Measurements from ENCODE around the gene PCDHGA12.
"Not testable (repeated sequence)": the region's sequence is repeated elsewhere in the genome, so short reads cannot be mapped to it uniquely, and the experiment has no call there.

Gene PCDHGA12

GRCh38 chr5:141412854-141413539 lies 17.3 kb upstream of the PCDHGA12 start, which contains the start of gene PCDHGA10:
TSS of gene PCDHGA10 (plus strand) at chr5:141412987. CDS start at chr5:141413176, 189 bp downstream.
- H3K27ac ChIP-seq = no peak within 1 kb of the TSS
- TF ChIP-seq ZFX (IDR thresholded peaks at IDR 0.05) (no peak), CTCF (conservative IDR thresholded peaks at IDR 0.05) (peak; percentile 88)

DNA sequence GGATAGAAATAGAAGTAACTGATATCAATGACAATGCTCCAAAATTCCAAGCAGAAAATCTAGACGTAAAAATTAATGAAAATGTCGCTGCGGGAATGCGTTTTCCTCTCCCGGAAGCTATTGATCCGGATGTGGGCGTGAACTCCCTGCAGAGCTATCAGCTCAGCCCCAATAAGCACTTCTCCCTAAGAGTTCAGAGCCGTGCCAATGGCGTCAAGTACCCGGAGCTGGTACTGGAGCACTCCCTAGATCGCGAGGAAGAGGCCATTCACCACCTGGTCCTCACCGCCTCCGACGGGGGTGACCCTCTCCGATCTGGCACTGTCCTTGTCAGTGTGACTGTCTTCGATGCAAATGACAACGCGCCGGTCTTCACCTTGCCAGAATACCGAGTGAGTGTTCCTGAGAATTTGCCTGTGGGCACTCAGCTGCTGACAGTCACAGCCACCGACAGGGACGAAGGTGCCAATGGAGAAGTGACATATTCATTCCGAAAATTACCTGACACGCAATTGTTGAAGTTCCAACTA lies 16.7 kb upstream of the PCDHGA12 start:
- TF ChIP-seq CTCF (conservative IDR thresholded peaks at IDR 0.05) (no peak), ZFX (IDR thresholded peaks at IDR 0.05) (no peak)
- no peak overlapping the region for H3K27ac ChIP-seq

DNA sequence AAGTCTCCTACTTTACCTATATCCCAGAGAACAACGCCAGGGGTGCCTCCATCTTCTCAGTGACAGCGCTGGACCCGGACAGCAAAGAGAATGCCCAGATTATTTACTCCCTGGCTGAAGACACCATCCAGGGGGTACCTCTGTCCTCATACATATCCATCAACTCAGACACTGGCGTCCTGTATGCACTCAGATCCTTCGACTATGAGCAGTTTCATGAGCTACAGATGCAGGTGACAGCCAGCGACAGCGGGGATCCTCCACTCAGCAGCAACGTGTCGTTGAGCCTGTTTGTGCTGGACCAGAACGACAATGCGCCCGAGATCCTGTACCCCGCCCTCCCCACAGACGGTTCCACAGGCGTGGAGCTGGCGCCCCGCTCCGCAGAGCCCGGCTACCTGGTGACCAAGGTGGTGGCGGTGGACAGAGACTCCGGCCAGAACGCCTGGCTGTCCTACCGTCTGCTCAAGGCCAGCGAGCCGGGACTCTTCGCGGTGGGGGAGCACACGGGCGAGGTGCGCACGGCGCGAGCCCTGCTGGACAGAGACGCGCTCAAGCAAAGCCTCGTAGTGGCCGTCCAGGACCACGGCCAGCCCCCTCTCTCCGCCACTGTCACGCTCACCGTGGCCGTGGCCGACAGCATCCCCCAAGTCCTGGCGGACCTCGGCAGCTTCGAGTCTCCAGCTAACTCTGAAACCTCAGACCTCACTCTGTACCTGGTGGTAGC lies 15.6 kb upstream of the PCDHGA12 start:
- H3K27ac ChIP-seq = not testable (repeated sequence)

DNA sequence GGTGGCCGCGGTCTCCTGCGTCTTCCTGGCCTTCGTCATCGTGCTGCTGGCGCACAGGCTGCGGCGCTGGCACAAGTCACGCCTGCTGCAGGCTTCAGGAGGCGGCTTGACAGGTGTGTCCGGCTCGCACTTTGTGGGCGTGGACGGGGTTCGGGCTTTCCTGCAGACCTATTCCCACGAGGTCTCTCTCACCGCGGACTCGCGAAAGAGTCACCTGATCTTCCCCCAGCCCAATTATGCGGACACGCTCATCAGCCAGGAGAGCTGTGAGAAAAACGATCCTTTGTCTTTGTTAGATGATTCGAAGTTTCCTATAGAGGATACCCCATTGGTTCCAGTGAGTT lies 15.1 kb upstream of the PCDHGA12 start:
- not testable (repeated sequence) for H3K27ac ChIP-seq

DNA sequence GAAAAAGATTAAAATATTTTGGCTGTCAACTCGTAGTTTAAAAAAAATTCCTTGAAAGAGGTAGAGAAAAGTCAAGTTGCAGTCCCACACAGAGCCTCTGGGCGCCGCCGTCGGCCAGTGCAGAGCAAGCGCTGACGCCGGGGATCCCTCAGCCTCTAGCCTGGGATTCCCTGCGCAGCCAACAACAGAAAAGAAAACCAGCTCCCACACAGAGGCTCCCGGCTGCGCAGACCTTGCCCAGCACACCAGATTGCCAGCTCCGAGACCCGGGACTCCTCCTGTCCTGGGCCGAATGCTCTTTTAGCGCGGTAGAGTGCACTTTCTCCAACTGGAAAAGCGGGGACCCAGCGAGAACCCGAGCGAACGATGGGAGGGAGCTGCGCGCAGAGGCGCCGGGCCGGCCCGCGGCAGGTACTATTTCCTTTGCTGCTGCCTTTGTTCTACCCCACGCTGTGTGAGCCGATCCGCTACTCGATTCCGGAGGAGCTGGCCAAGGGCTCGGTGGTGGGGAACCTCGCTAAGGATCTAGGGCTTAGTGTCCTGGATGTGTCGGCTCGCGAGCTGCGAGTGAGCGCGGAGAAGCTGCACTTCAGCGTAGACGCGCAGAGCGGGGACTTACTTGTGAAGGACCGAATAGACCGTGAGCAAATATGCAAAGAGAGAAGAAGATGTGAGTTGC lies 12.7 kb upstream of the PCDHGA12 start, which contains the start of gene PCDHGB7:
PCDHGB7 (plus strand) TSS at position 184 of the 679 bp plus-strand sequence; CDS start at position 367, 183 bp downstream.
- H3K27ac ChIP-seq = not testable (repeated sequence)
- TF ChIP-seq CTCF (conservative IDR thresholded peaks at IDR 0.05) = peak; percentile 81

DNA sequence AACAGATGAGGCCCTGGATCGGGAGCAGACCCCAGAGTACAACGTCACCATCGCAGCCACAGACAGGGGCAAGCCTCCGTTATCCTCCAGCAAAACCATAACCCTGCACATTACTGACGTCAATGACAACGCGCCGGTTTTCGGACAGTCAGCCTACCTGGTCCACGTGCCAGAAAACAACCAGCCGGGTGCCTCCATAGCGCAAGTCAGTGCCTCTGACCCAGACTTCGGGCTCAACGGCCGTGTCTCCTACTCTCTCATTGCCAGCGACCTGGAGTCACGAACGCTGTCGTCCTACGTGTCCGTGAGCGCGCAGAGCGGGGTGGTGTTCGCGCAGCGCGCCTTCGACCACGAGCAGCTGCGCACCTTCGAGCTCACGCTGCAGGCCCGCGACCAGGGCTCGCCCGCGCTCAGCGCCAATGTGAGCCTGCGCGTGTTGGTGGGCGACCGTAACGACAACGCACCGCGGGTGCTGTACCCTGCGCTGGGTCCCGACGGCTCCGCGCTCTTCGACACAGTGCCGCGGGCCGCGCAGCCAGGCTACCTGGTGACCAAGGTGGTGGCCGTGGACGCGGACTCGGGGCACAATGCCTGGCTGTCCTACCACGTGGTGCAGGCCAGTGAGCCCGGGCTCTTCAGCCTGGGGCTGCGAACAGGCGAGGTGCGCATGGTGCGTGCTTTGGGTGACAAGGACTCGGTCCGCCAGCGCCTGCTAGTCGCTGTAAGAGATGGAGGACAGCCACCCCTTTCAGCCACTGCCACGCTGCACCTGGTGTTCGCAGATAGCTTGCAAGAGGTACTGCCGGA lies 11.0 kb upstream of the PCDHGA12 start:
- no peak for TF ChIP-seq ZFX (IDR thresholded peaks at IDR 0.05)
- no peak for TF ChIP-seq CTCF (conservative IDR thresholded peaks at IDR 0.05)
- no peak overlapping the region for H3K27ac ChIP-seq

- H3K27ac ChIP-seq = no peak within 1 kb of the TSS
- TF ChIP-seq CTCF (conservative IDR thresholded peaks at IDR 0.05) = peak; percentile 86
- no peak for TF ChIP-seq ZFX (IDR thresholded peaks at IDR 0.05)
Observed at GRCh38 chr5:141420855-141421488, 9.3 kb upstream of the PCDHGA12 start, which contains the start of gene PCDHGA11. TSS of gene PCDHGA11 (plus strand) at chr5:141421051. CDS start at chr5:141421228, 177 bp downstream.
